Right lobe of liver (tissue), 6 donors: ENCODE data around the gene PVR. TPM values are rescaled to one million over a fixed set of nuclear protein-coding genes. Genes with fewer than 3 reads are reported as not detected.

Experiments used
- ATAC-seq, 4 donors: fragments of 200-7000 bp; cut with Tn5 transposase; one replicate each; pipeline ENCODE4 v1.9.1; 2020; ENCODE audit warnings: mild to moderate bottlenecking in 4 of 4, moderate library complexity in 4 of 4
- DNase-seq, 3 donors: peaks; one replicate each; pipeline ENCODE4 v3.0.0-alpha.2; 2020
- H3K27ac ChIP-seq, 3 donors: fragments of 200-600 bp; one replicate each; pipeline ENCODE4 v1.8.0; 2022
- H3K27me3 ChIP-seq, 2 donors: fragments of 200-600 bp; one replicate each; pipeline ENCODE4 v1.8.0; 2022
- H3K36me3 ChIP-seq, 4 donors: fragments of 200-600 bp; sonication (generic) in 1 of 4; one replicate each; pipeline versions ENCODE4 v1.5.1 to v1.8.0; 2017 to 2022; ENCODE audit warnings: control low read depth in 1 of 4
- H3K4me1 ChIP-seq, 4 donors: fragments of 200-600 bp; sonication (generic) in 1 of 4; one replicate each; pipeline versions ENCODE4 v1.5.1 to v1.8.0; 2017 to 2022; ENCODE audit warnings: control low read depth in 1 of 4
- H3K4me3 ChIP-seq, 3 donors: fragments of 200-600 bp; one replicate each; pipeline ENCODE4 v1.8.0; 2022
- H3K9me3 ChIP-seq, 4 donors: fragments of 200-600 bp; sonication (generic) in 1 of 4; one replicate each; pipeline versions ENCODE4 v1.5.1 to v1.8.0; 2017 to 2022; ENCODE audit warnings: control low read depth in 1 of 4
- POLR2A ChIP-seq: fragments of 450-650 bp; IDR thresholded peaks from one replicate; pipeline ENCODE4 v1.6.1; 2017; ENCODE audit warnings: antibody characterized with exemption, mild to moderate bottlenecking
- WGBS: methylation state at CpG from one replicate; pipeline ENCODE4 v1.1.6; 2018; ENCODE audit warnings: low coverage, low lambda C conversion rate; ENCODE audit not compliant: insufficient coverage; ENCODE audit errors: missing lambda C conversion rate; 5-methylcytosine and 5-hydroxymethylcytosine counted together
- intact Hi-C, 2 donors: fragments of 100-400 bp; cut with DNase I; formaldehyde crosslinking; loops; one replicate each; pipeline versions ENCODE4 v1.11.2 to v1.14.1; 2022
- total RNA-seq, 6 experiments: library from RNA; depleted of rRNA in 2 of 6; stranded (reverse); fragments of >200 nt in 2 of 6; fragmentation: NEBNext Ultra II Directional in 3 of 6; extraction: Animal tissue kit (Norgen Biotek cat#: 25700) in 3 of 6; gene quantifications; one replicate each; pipeline versions ENCODE4 v1.1.0 to v1.2.4, GENCODE V29; 2016 to 2023
- TF ChIP-seq, protein P1 (sequence below), 4 donors: fragments of 200-600 bp in 3 of 4; fragments of 450-650 bp in 1 of 4; IDR thresholded peaks; one replicate each; pipeline versions ENCODE4 v1.5.1 to v1.8.0; 2016 to 2022; ENCODE audit warnings: antibody characterized with exemption in 4 of 4, mild to moderate bottlenecking in 2 of 4
- donor health status: DM: no; HTN: yes; CAD: no.
- donor health status: DM: no; HTN: no; CAD: no.
- donor health status: DM: no; HTN: no; CAD: no.
- donor health status: DM: no; HTN: yes; CAD: no.
- donor health status: DM: no; HTN: yes; CAD: no.

Gene PVR
- total RNA-seq, 6 experiments from 2014 or later, result 26.6 to 66.6 (median 55.5) TPM

DNA sequence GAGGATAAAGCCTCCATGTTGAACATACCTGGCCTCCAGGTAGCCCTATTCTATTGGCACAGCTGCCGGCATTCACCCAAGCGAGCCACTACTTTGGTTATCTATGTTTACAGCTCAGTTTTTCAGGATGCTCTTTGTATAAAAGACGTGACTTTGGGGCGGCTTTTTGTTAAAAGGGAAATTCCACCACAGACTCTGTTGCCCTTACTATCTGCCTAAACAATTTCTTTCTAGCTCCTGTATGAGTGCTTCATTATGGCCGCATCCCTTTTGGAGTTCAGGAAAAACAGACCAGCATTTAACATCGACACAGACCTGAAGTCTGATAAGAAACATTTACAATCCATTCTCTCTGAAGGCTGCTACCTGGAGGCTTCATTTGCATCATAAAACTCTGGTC is 39.5 kb upstream of the PVR start:
- WGBS, result 75% methylated on average over 6 of the region's 6 CpGs
- no peak for ATAC-seq
- Histone ChIP-seq H3K27ac (no peak overlapping the region), H3K4me1 (peaks cover 0 to 8% (median 0%) of the 10 kb centered on the region in 4 donors), H3K4me3 (no peak overlapping the region), H3K9me3 (no peaks in the 10 kb centered on the region), H3K27me3 (no peaks in the 10 kb centered on the region), H3K36me3 (no peaks in the 10 kb centered on the region)
- DNase-seq, result no peak
- TF ChIP-seq POLR2A, result no peak
- TF ChIP-seq, protein P1, sequence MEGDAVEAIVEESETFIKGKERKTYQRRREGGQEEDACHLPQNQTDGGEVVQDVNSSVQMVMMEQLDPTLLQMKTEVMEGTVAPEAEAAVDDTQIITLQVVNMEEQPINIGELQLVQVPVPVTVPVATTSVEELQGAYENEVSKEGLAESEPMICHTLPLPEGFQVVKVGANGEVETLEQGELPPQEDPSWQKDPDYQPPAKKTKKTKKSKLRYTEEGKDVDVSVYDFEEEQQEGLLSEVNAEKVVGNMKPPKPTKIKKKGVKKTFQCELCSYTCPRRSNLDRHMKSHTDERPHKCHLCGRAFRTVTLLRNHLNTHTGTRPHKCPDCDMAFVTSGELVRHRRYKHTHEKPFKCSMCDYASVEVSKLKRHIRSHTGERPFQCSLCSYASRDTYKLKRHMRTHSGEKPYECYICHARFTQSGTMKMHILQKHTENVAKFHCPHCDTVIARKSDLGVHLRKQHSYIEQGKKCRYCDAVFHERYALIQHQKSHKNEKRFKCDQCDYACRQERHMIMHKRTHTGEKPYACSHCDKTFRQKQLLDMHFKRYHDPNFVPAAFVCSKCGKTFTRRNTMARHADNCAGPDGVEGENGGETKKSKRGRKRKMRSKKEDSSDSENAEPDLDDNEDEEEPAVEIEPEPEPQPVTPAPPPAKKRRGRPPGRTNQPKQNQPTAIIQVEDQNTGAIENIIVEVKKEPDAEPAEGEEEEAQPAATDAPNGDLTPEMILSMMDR (IDR thresholded peaks at IDR 0.05), result no peak
- intact Hi-C loops, result no loop called here

DNA sequence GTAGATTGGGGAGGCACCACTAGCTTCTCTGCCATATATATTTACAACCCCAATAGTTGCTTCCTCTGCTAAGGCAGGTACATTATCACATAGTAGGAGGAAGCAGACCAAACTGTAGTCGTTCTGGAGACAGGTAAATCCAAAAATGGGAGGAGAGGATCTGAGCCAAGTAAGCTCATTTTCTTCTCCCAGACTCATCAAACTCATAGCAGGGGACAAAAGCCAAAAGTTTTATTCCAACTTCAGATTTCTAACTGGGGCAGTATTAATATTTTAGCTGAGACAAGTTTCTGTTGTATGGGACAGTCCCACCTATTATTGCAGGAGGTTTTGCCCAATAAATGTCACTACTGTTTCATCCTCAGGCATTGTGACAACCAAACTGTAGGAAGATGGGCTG is 38.2 kb upstream of the PVR start:
- 78% methylated on average over 1 of the region's 1 CpG for WGBS
- H3K4me1 ChIP-seq, result peaks cover 0 to 8% (median 0%) of the 10 kb centered on the region in 4 donors
- no peak for TF ChIP-seq POLR2A
- TF ChIP-seq, protein P1 (IDR thresholded peaks at IDR 0.05), result no peak
- no peaks in the 10 kb centered on the region for H3K27me3 ChIP-seq
- DNase-seq (no peak), ATAC-seq (no peak)
- no peaks in the 10 kb centered on the region for H3K9me3 ChIP-seq
- H3K36me3 ChIP-seq, result no peaks in the 10 kb centered on the region
- no peak overlapping the region for H3K27ac ChIP-seq
- H3K4me3 ChIP-seq, result no peak overlapping the region
- intact Hi-C loops, result no loop called here

DNA sequence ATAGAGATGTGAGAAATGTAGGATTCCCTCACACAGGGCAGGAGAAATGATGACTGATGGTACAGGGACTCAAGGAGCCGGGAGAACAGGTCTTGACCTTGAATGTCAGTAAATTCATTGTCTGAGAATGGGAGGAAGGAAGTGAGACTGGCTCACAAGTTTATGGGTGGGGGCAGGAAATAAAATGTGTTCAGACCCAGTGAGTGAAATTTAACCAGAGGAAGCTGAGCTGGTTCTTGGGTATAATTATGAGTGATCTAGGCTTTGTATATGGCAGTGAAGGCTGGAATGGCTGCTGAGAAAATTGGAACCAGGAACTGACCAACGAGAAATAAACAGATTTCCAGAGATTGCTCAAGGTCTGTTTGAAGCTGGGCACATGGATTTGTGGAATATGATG is 36.7 kb upstream of the PVR start:
- no peak overlapping the region for H3K27ac ChIP-seq
- H3K4me1 ChIP-seq, result peaks cover 0 to 18% (median 5%) of the 10 kb centered on the region in 4 donors

GRCh38 chr19:44607917-44608316 is 35.8 kb upstream of the PVR start:
- ATAC-seq (no peak), DNase-seq (no peak)
- Histone ChIP-seq H3K27me3 (no peaks in the 10 kb centered on the region), H3K9me3 (no peaks in the 10 kb centered on the region), H3K36me3 (no peaks in the 10 kb centered on the region), H3K4me1 (peaks cover 0 to 27% (median 10%) of the 10 kb centered on the region in 4 donors), H3K4me3 (no peak overlapping the region), H3K27ac (no peak overlapping the region)
- WGBS, result 72% methylated on average over 3 of the region's 3 CpGs
- intact Hi-C loops, result no loop called here
- TF ChIP-seq, protein P1 (IDR thresholded peaks at IDR 0.05), result no peak
- no peak for TF ChIP-seq POLR2A

More for the DNA sequence above, 36.7 kb upstream of the PVR start:
- H3K9me3 ChIP-seq, result no peaks in the 10 kb centered on the region
- no peak for TF ChIP-seq POLR2A
- TF ChIP-seq, protein P1 (IDR thresholded peaks at IDR 0.05), result no peak
- intact Hi-C loops, result no loop called here
- no peaks in the 10 kb centered on the region for H3K36me3 ChIP-seq
- 29% methylated on average over 2 of the region's 2 CpGs for WGBS
- H3K27me3 ChIP-seq, result no peaks in the 10 kb centered on the region
- DNase-seq (no peak), ATAC-seq (peak; percentile 44 to 57 (median 47))
- no peak overlapping the region for H3K4me3 ChIP-seq

- WGBS, result 63% methylated on average over 7 of the region's 7 CpGs
- ATAC-seq (no peak), DNase-seq (no peak)
- Histone ChIP-seq H3K4me1 (peaks cover 0 to 31% (median 10%) of the 10 kb centered on the region in 4 donors), H3K27ac (no peak overlapping the region), H3K4me3 (no peak overlapping the region), H3K9me3 (no peaks in the 10 kb centered on the region), H3K27me3 (no peaks in the 10 kb centered on the region), H3K36me3 (no peaks in the 10 kb centered on the region)
- intact Hi-C loops, result no loop called here
- TF ChIP-seq, protein P1 (IDR thresholded peaks at IDR 0.05), result no peak
- no peak for TF ChIP-seq POLR2A
Measured at GRCh38 chr19:44608391-44608821, 35.3 kb upstream of the PVR start.
